Right renal cortex interstitium (tissue), 3 donors: Measurements from ENCODE around the gene PDCD4. TPM values are rescaled to one million over a fixed set of nuclear protein-coding genes. Genes with fewer than 3 reads are reported as not detected.

Experiments used
- DNase-seq, 3 donors: peaks; one replicate each; pipeline ENCODE4 v3.0.0-alpha.2; 2013; ENCODE audit warnings: low read depth in 3 of 3, low spot score in 2 of 3
- polyA plus RNA-seq, 3 donors: library from polyadenylated mRNA; unstranded; fragments of 120-200 nt; gene quantifications; one replicate each; pipeline ENCODE4 v1.2.1, GENCODE V29; 2013; ENCODE audit not compliant: insufficient read length in 3 of 3

PDCD4 gene
- polyA plus RNA-seq, 3 donors = 257 to 283 (median 268) TPM

GRCh38 chr10:110918269-110918642, 46.5 kb downstream of the PDCD4 start:
- peak; percentile 82 to 93 (median 89) for DNase-seq

- peak; percentile 98 to 99 (median 98) for DNase-seq
These were observed 47.1 kb downstream of the PDCD4 start, which contains the start of gene BBIP1 for GRCh38 chr10:110918643-110919348. TSS of gene BBIP1 (minus strand) at chr10:110919180. CDS start at chr10:110918157, 1,023 bp downstream.

GRCh38 chr10:110919349-110919931, 47.7 kb downstream of the PDCD4 start, which contains the start of gene SHOC2:
TSS of gene SHOC2 (plus strand) at chr10:110919604. CDS start at chr10:110964359, 44,755 bp downstream.
- no peak for DNase-seq

GRCh38 chr10:110919971-110920881, 48.5 kb downstream of the PDCD4 start:
- DNase-seq = peak in 2 of 3 donors; percentile 45 to 51

GRCh38 chr10:110923856-110924493, 52.2 kb downstream of the PDCD4 start:
- no peak for DNase-seq

GRCh38 chr10:110927461-110927860, 55.7 kb downstream of the PDCD4 start:
- no peak for DNase-seq

GRCh38 chr10:110931769-110932381, 60.1 kb downstream of the PDCD4 start:
- no peak for DNase-seq

- DNase-seq = no peak
These were observed 60.9 kb downstream of the PDCD4 start for GRCh38 chr10:110932505-110933180.

- no peak for DNase-seq
These were observed 65.0 kb downstream of the PDCD4 start for GRCh38 chr10:110936757-110937156.

GRCh38 chr10:110939419-110939818, 67.7 kb downstream of the PDCD4 start:
- DNase-seq = no peak

GRCh38 chr10:110944792-110945396, 73.2 kb downstream of the PDCD4 start:
- no peak for DNase-seq

GRCh38 chr10:110946496-110946895, 74.8 kb downstream of the PDCD4 start:
- no peak for DNase-seq

GRCh38 chr10:110947061-110947595, 75.4 kb downstream of the PDCD4 start:
- DNase-seq = no peak

Other genes with a start within 250 kb of the PDCD4 start
- 1 to 10 TPM; 2.6 to 5.1 (median 4.7) TPM for gene RBM20, start 227.6 kb upstream of the PDCD4 start, polyA plus RNA-seq
- 10 to 100 TPM; 48.0 to 56.4 (median 49.5) TPM for gene BBIP1, start 47.3 kb downstream of the PDCD4 start, polyA plus RNA-seq
- gene SHOC2, start 47.7 kb downstream of the PDCD4 start, polyA plus RNA-seq = 10 to 100 TPM; 39.6 to 43.2 (median 42.3) TPM
- gene ADRA2A, start 205.1 kb downstream of the PDCD4 start, polyA plus RNA-seq = 1 to 10 TPM; 2.0 to 4.5 (median 3.3) TPM